Measurements from ENCODE around the gene PGRMC2. TPM values are rescaled to one million over a fixed set of nuclear protein-coding genes. Genes with fewer than 3 reads are reported as not detected.

Gene PGRMC2
- total and polyA plus RNA-seq, 2 of the 8 experiments (the other 6 are each of a cell fraction or from before 2014, with no cell fraction given): 9.5 to 85.3 TPM

GRCh38 chr4:128271551-128271950 is 16.1 kb downstream of the PGRMC2 start:
- Histone ChIP-seq H3K4me2 (ENCODE audit: insufficient read depth in 1 of 2, low read depth in 2 of 2, low read length in 2 of 2) (no peak overlapping the region), H3K14ac (ENCODE audit: insufficient read length) (no peak overlapping the region), H3K23ac (ENCODE audit: insufficient read length) (no peak overlapping the region), H4K8ac (ENCODE audit: extremely low read depth, insufficient read depth, low read length) (no peak overlapping the region), H3K27ac (ENCODE audit: low read depth, low read length) (no peak overlapping the region), H3K56ac (replicated peaks; ENCODE audit: insufficient read length, low read depth, low read length) (no peak overlapping the region), H4K20me1 (replicated peaks in 1 of 2; ENCODE audit: control insufficient read depth in 1 of 2, insufficient read depth in 2 of 2, low read length in 2 of 2) (peaks cover 0 to 3% of the 10 kb centered on the region in 2 experiments), H2AK5ac (ENCODE audit: low read depth, low read length) (no peak overlapping the region), H3K9ac (replicated peaks in 1 of 4; ENCODE audit: extremely low read depth in 1 of 4, low read depth in 3 of 4, low read length in 3 of 4) (no peak overlapping the region), H3K4me3 (ENCODE audit: extremely low read depth in 1 of 4, insufficient read depth in 2 of 4, low read depth in 3 of 4, low read length in 4 of 4) (no peak overlapping the region), H3K79me2 (ENCODE audit: control insufficient read depth in 1 of 2, insufficient read depth in 2 of 2, low read length in 2 of 2) (peaks cover 0 to 39% of the 10 kb centered on the region in 2 experiments; a peak in 2 of 4 replicates), H3K18ac (ENCODE audit: extremely low read depth, low read length) (no peak overlapping the region), H3K36me3 (ENCODE audit: control insufficient read depth in 2 of 4, insufficient read depth in 4 of 4, low read length in 3 of 4) (peaks cover 0 to 34% (median 18%) of the 10 kb centered on the region in 4 experiments; a peak in 7 of 8 replicates), H2BK15ac (ENCODE audit: low read length) (no peak overlapping the region), H2BK120ac (replicated peaks; ENCODE audit: low read depth, low read length) (no peak overlapping the region), H3K4ac (replicated peaks; ENCODE audit: insufficient read length, low read depth, low read length) (no peak overlapping the region), H3K79me1 (ENCODE audit: low read depth, low read length) (no peaks in the 10 kb centered on the region), H3K4me1 (replicated peaks in 1 of 4; ENCODE audit: control insufficient read depth in 3 of 4, insufficient read depth in 4 of 4, low read length in 3 of 4) (no peaks in the 10 kb centered on the region), H4K5ac (ENCODE audit: insufficient read length, low read depth, low read length) (no peak overlapping the region), H2BK20ac (ENCODE audit: low read length) (no peak overlapping the region), H2AFZ (ENCODE audit: low read length) (no peak overlapping the region), H3K9me3 (ENCODE audit: insufficient read depth in 2 of 2, low read depth in 1 of 2, low read length in 1 of 2) (0 out of 4 replicates have a peak, but pooled peaks cover 0 to under 1% of the 10 kb centered on the region in 2 experiments), H3K27me3 (replicated peaks in 1 of 4; ENCODE audit: control insufficient read depth in 3 of 4, extremely low read depth in 1 of 4, insufficient read depth in 3 of 4, low read length in 3 of 4) (no peaks in the 10 kb centered on the region), H3K23me2 (ENCODE audit: low read depth, low read length) (no peaks in the 10 kb centered on the region), H2BK5ac (ENCODE audit: low read depth, low read length) (no peak overlapping the region), H4K91ac (replicated peaks; ENCODE audit: insufficient read length, low read length) (no peak overlapping the region), H2BK12ac (ENCODE audit: low read depth, low read length) (no peak overlapping the region)
- WGBS, 2 experiments (ENCODE audit: extremely low coverage in 1 of 2, insufficient coverage in 1 of 2, insufficient read length in 1 of 2, insufficient replicate concordance in 2 of 2, low coverage in 1 of 2, low lambda C conversion rate in 2 of 2, missing lambda C conversion rate in 1 of 2): 88% methylated on average over 1 of the region's 1 CpG; no CpG with 5 or more reads in 1 of the 2 experiments
- POLR2A ChIA-PET (ENCODE audit: partially characterized antibody): interaction anchor here (1.0 to 1.5 kb wide), 2 partner anchors 10 to 15 kb away, joined by 4 to 5 read pairs; no protein-coding TSS in a partner anchor
- FAIRE-seq (no peak), DNase-seq (ENCODE audit: low read depth in 1 of 2, low spot score in 2 of 2) (no peak)
- CTCF ChIA-PET (ENCODE audit: partially characterized antibody): interaction anchor here (0.9 to 1.2 kb wide), 2 partner anchors 11 to 14 kb away, joined by 3 to 4 read pairs; no protein-coding TSS in a partner anchor
- TF ChIP-seq ZNF274 (IDR thresholded peaks at IDR 0.05; ENCODE audit: borderline replicate concordance, extremely low read depth, low read length) (no peak), SIRT6 (IDR thresholded peaks at IDR 0.05; ENCODE audit: low read length) (no peak), TAF7 (optimal IDR thresholded peaks at IDR 0.05; ENCODE audit: borderline replicate concordance, low read depth, low read length) (no peak), BCL11A (IDR thresholded peaks at IDR 0.05; ENCODE audit: low read depth in 2 of 2, low read length in 2 of 2) (no peak), RBBP5 (IDR thresholded peaks at IDR 0.05; ENCODE audit: borderline replicate concordance, low read depth, low read length) (no peak), CTCF (IDR thresholded peaks at IDR 0.05; ENCODE audit: control extremely low read depth in 1 of 3, insufficient read depth in 1 of 3, low read depth in 1 of 3, low read length in 3 of 3) (no peak), KDM5A (IDR thresholded peaks at IDR 0.05; ENCODE audit: low read length) (no peak), ASH2L (IDR thresholded peaks at IDR 0.05; ENCODE audit: low read length) (no peak), SUZ12 (IDR thresholded peaks at IDR 0.05; ENCODE audit: low read length) (no peak), PHF8 (conservative IDR thresholded peaks at IDR 0.05; ENCODE audit: low read depth, low read length) (no peak)
